GM23338 (cell line): Measurements from ENCODE around the gene VGLL2. TPM values are rescaled to one million over a fixed set of nuclear protein-coding genes. Genes with fewer than 3 reads are reported as not detected.

Experiments
- ATAC-seq: fragments of 200-7000 bp; cut with Tn5 transposase; 3 replicates; pipeline ENCODE4 v1.9.1; 2020
- DNase-seq: peaks from one replicate; pipeline ENCODE4 v3.0.0-alpha.2; 2015; ENCODE audit warnings: low spot score
- H2AFZ ChIP-seq: fragments of 200-600 bp; sonication (generic); 2 replicates; pipeline ENCODE4 v1.8.0; 2016; ENCODE audit warnings: antibody characterized with exemption, mild to moderate bottlenecking, moderate library complexity
- H3F3A ChIP-seq: fragments of 200-600 bp; sonication (generic); replicated peaks from 2 replicates; pipeline ENCODE4 v1.8.0; 2017; ENCODE audit warnings: antibody characterized with exemption, mixed run types, low read depth
- H3K27ac ChIP-seq: fragments of 200-600 bp; sonication (generic); 2 replicates; pipeline ENCODE4 v1.6.1; 2016; ENCODE audit warnings: low read depth
- H3K27me3 ChIP-seq: fragments of 200-600 bp; sonication (generic); 2 replicates; pipeline ENCODE4 v1.8.0; 2016; ENCODE audit warnings: mild to moderate bottlenecking, mixed run types, moderate library complexity; ENCODE audit not compliant: insufficient read depth
- H3K36me3 ChIP-seq: fragments of 200-600 bp; sonication (generic); 2 replicates; pipeline ENCODE4 v1.8.0; 2016; ENCODE audit warnings: mild to moderate bottlenecking; ENCODE audit not compliant: insufficient read depth
- H3K4me1 ChIP-seq: fragments of 200-600 bp; sonication (generic); 2 replicates; pipeline ENCODE4 v1.8.0; 2016; ENCODE audit warnings: mild to moderate bottlenecking, moderate library complexity; ENCODE audit not compliant: insufficient read depth
- H3K4me2 ChIP-seq: fragments of 200-600 bp; sonication (generic); 2 replicates; pipeline ENCODE4 v1.7.1; 2017; ENCODE audit warnings: mixed run types
- H3K4me3 ChIP-seq: fragments of 200-600 bp; sonication (generic); 2 replicates; pipeline ENCODE4 v1.6.1; 2016; ENCODE audit warnings: mixed run types
- H3K79me2 ChIP-seq: fragments of 200-600 bp; sonication (generic); replicated peaks from 2 replicates; pipeline ENCODE4 v1.8.0; 2017; ENCODE audit warnings: mild to moderate bottlenecking; ENCODE audit not compliant: insufficient read depth
- H3K9me2 ChIP-seq: fragments of 200-600 bp; sonication (generic); 2 replicates; pipeline ENCODE4 v1.8.0; 2017; ENCODE audit not compliant: insufficient read depth
- H4K20me1 ChIP-seq: fragments of 200-600 bp; sonication (generic); replicated peaks from 2 replicates; pipeline ENCODE4 v1.8.0; 2017; ENCODE audit warnings: mild to moderate bottlenecking; ENCODE audit not compliant: insufficient read depth
- H3K27ac Mint-ChIP-seq: 2 replicates; pipeline ENCODE4 v1.8.0; 2020; ENCODE audit warnings: inconsistent platforms, mild to moderate bottlenecking, moderate library complexity, mixed read lengths
- H3K27me3 Mint-ChIP-seq: 3 replicates; pipeline ENCODE4 v1.8.0; 2022; ENCODE audit warnings: low read depth, mild to moderate bottlenecking, moderate library complexity, mixed read lengths, inconsistent platforms; ENCODE audit not compliant: insufficient read depth, poor library complexity
- H3K36me3 Mint-ChIP-seq: 3 replicates; pipeline ENCODE4 v1.8.0; 2021; ENCODE audit warnings: low read depth, mild to moderate bottlenecking, inconsistent platforms, moderate library complexity, mixed read lengths
- H3K4me1 Mint-ChIP-seq: 3 replicates; pipeline ENCODE4 v1.8.0; 2020; ENCODE audit warnings: mild to moderate bottlenecking, inconsistent platforms, mixed read lengths
- H3K4me3 Mint-ChIP-seq: 3 replicates; pipeline ENCODE4 v1.8.0; 2021; ENCODE audit warnings: moderate library complexity, mild to moderate bottlenecking, inconsistent platforms, mixed read lengths
- H3K9me3 Mint-ChIP-seq: 3 replicates; pipeline ENCODE4 v1.8.0; 2020; ENCODE audit warnings: moderate library complexity, mild to moderate bottlenecking, inconsistent platforms, mixed read lengths
- CREB1 ChIP-seq: fragments of 250-450 bp; sonication (Bioruptor Pico); IDR thresholded peaks from 2 replicates; pipeline ENCODE4 v1.5.0; 2020; ENCODE audit warnings: low read depth, mild to moderate bottlenecking, moderate library complexity
- CTCF ChIP-seq, 2 experiments: fragments of 200-600 bp in 1 of 2; sonication (generic) in 1 of 2; conservative IDR thresholded peaks; 2 replicates each; pipeline versions ENCODE4 v1.5.1 to v1.6.1; 2016 to 2017; ENCODE audit warnings: antibody characterized with exemption in 2 of 2, low read depth in 2 of 2, mild to moderate bottlenecking in 2 of 2, moderate library complexity in 1 of 2
- EZH2 ChIP-seq: fragments of 200-600 bp; sonication (generic); IDR thresholded peaks from one replicate; pipeline ENCODE4 v1.8.0; 2017; ENCODE audit warnings: antibody characterized with exemption, mild to moderate bottlenecking, low read depth; ENCODE audit not compliant: unreplicated experiment
- EZH2phosphoT487 ChIP-seq: fragments of 200-600 bp; sonication (generic); IDR thresholded peaks from one replicate; pipeline ENCODE4 v1.8.1; 2018; ENCODE audit warnings: antibody characterized with exemption; ENCODE audit not compliant: unreplicated experiment
- JUNB ChIP-seq: IDR thresholded peaks from one replicate; pipeline ENCODE4 v1.6.1; 2016; ENCODE audit warnings: antibody characterized with exemption; ENCODE audit not compliant: unreplicated experiment
- NANOG ChIP-seq: IDR thresholded peaks from 2 replicates; pipeline ENCODE4 v1.6.1; 2016; ENCODE audit warnings: antibody characterized with exemption, borderline replicate concordance
- POLR2AphosphoS5 ChIP-seq: IDR thresholded peaks from 2 replicates; pipeline ENCODE4 v1.6.1; 2016; ENCODE audit warnings: antibody characterized with exemption, low read depth
- REST ChIP-seq: IDR thresholded peaks from one replicate; pipeline ENCODE4 v1.6.1; 2018; ENCODE audit warnings: antibody characterized with exemption; ENCODE audit not compliant: unreplicated experiment
- STAT1 ChIP-seq: IDR thresholded peaks from one replicate; pipeline ENCODE4 v1.6.1; 2016; ENCODE audit warnings: antibody characterized with exemption; ENCODE audit not compliant: unreplicated experiment
- ZNF114 ChIP-seq: fragments of 250-450 bp; sonication (Bioruptor Pico); IDR thresholded peaks from 2 replicates; pipeline ENCODE4 v1.5.0; 2020; ENCODE audit warnings: mild to moderate bottlenecking, moderate library complexity
- ZNF331 ChIP-seq: fragments of 250-450 bp; sonication (Bioruptor Pico); IDR thresholded peaks from 2 replicates; pipeline ENCODE4 v1.5.0; 2020; ENCODE audit warnings: low read depth, mild to moderate bottlenecking, moderate library complexity
- polyA plus RNA-seq: library from polyadenylated mRNA; unstranded; fragments of >200 nt; fragmentation: Nextera tagmentation; extraction: Ambion mirVana; gene quantifications from 2 replicates; pipeline ENCODE4 v1.2.1, GENCODE V29; 2016
- total RNA-seq: library from RNA; depleted of rRNA; stranded (reverse); fragments of >200 nt; shearing (Covaris generic); gene quantifications from 2 replicates; pipeline ENCODE4 v1.2.3, GENCODE V29; 2014
- TF ChIP-seq, protein P1 (sequence below): IDR thresholded peaks from 2 replicates; pipeline ENCODE4 v1.6.1; 2016; ENCODE audit warnings: antibody characterized with exemption
- TF ChIP-seq, protein P2 (sequence below): fragments of 250-450 bp; sonication (Bioruptor Pico); IDR thresholded peaks from 2 replicates; pipeline ENCODE4 v1.5.0; 2020; ENCODE audit warnings: mild to moderate bottlenecking, moderate library complexity

Gene VGLL2
- total and polyA plus RNA-seq, 2 experiments from 2014 or later = not detected

DNA sequence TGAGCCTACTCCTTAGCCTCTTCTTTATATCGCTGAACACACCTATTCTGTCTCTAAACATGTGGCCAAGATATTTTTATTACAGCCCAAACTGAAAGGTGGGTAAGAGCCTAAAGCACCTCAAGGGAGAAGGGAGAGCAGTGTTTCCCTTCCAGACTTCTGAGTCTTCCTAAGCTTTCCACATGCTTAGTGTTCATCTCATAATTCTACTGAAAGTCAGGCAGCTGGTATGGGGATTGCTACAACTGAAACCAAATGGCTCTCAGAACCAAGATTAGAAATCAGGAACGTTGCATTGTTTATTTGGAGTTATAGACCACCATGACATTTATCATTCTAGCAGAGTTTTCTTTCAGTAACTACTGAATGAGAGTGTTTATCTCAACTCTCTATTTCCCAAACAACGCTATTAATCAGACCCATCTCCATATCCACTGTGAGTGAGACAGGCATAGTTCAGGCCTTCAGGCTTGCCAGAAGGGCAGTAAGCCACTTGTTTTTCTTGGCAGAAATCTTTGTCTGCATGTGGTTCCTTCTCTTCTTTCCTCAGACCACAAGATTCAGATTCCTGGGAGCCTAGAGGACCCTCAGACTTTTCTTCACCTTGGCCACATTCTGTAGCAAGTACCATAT is 22.8 kb downstream of the VGLL2 start:
- Histone ChIP-seq H3K27ac (no peak overlapping the region), H4K20me1 (no peaks in the 10 kb centered on the region), H3K4me3 (no peak overlapping the region), H2AFZ (no peak overlapping the region), H3K36me3 (no peaks in the 10 kb centered on the region), H3K27me3 (no peaks in the 10 kb centered on the region), H3K4me2 (no peak overlapping the region), H3K9me2 (no peaks in the 10 kb centered on the region), H3F3A (no peaks in the 10 kb centered on the region), H3K4me1 (no peaks in the 10 kb centered on the region; the same call in 1 of the 2 replicates), H3K79me2 (no peaks in the 10 kb centered on the region)
- no peaks in the 10 kb centered on the region for H3K9me3 Mint-ChIP-seq
- peaks cover 2% of the 10 kb centered on the region for H3K27me3 Mint-ChIP-seq
- DNase-seq = no peak
- no peaks in the 10 kb centered on the region for H3K36me3 Mint-ChIP-seq
- TF ChIP-seq CREB1 (no peak), EZH2phosphoT487 (no peak), JUNB (no peak), NANOG (no peak), ZNF114 (CRISPR knock-in tag) (no peak), ZNF331 (no peak), POLR2AphosphoS5 (no peak), REST (no peak), STAT1 (no peak), EZH2 (no peak), CTCF (conservative IDR thresholded peaks at IDR 0.05; ENCODE audit: low read depth in 2 of 2) (no peak)
- TF ChIP-seq, protein P1, sequence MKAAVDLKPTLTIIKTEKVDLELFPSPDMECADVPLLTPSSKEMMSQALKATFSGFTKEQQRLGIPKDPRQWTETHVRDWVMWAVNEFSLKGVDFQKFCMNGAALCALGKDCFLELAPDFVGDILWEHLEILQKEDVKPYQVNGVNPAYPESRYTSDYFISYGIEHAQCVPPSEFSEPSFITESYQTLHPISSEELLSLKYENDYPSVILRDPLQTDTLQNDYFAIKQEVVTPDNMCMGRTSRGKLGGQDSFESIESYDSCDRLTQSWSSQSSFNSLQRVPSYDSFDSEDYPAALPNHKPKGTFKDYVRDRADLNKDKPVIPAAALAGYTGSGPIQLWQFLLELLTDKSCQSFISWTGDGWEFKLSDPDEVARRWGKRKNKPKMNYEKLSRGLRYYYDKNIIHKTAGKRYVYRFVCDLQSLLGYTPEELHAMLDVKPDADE = no peak
- TF ChIP-seq, protein P2, sequence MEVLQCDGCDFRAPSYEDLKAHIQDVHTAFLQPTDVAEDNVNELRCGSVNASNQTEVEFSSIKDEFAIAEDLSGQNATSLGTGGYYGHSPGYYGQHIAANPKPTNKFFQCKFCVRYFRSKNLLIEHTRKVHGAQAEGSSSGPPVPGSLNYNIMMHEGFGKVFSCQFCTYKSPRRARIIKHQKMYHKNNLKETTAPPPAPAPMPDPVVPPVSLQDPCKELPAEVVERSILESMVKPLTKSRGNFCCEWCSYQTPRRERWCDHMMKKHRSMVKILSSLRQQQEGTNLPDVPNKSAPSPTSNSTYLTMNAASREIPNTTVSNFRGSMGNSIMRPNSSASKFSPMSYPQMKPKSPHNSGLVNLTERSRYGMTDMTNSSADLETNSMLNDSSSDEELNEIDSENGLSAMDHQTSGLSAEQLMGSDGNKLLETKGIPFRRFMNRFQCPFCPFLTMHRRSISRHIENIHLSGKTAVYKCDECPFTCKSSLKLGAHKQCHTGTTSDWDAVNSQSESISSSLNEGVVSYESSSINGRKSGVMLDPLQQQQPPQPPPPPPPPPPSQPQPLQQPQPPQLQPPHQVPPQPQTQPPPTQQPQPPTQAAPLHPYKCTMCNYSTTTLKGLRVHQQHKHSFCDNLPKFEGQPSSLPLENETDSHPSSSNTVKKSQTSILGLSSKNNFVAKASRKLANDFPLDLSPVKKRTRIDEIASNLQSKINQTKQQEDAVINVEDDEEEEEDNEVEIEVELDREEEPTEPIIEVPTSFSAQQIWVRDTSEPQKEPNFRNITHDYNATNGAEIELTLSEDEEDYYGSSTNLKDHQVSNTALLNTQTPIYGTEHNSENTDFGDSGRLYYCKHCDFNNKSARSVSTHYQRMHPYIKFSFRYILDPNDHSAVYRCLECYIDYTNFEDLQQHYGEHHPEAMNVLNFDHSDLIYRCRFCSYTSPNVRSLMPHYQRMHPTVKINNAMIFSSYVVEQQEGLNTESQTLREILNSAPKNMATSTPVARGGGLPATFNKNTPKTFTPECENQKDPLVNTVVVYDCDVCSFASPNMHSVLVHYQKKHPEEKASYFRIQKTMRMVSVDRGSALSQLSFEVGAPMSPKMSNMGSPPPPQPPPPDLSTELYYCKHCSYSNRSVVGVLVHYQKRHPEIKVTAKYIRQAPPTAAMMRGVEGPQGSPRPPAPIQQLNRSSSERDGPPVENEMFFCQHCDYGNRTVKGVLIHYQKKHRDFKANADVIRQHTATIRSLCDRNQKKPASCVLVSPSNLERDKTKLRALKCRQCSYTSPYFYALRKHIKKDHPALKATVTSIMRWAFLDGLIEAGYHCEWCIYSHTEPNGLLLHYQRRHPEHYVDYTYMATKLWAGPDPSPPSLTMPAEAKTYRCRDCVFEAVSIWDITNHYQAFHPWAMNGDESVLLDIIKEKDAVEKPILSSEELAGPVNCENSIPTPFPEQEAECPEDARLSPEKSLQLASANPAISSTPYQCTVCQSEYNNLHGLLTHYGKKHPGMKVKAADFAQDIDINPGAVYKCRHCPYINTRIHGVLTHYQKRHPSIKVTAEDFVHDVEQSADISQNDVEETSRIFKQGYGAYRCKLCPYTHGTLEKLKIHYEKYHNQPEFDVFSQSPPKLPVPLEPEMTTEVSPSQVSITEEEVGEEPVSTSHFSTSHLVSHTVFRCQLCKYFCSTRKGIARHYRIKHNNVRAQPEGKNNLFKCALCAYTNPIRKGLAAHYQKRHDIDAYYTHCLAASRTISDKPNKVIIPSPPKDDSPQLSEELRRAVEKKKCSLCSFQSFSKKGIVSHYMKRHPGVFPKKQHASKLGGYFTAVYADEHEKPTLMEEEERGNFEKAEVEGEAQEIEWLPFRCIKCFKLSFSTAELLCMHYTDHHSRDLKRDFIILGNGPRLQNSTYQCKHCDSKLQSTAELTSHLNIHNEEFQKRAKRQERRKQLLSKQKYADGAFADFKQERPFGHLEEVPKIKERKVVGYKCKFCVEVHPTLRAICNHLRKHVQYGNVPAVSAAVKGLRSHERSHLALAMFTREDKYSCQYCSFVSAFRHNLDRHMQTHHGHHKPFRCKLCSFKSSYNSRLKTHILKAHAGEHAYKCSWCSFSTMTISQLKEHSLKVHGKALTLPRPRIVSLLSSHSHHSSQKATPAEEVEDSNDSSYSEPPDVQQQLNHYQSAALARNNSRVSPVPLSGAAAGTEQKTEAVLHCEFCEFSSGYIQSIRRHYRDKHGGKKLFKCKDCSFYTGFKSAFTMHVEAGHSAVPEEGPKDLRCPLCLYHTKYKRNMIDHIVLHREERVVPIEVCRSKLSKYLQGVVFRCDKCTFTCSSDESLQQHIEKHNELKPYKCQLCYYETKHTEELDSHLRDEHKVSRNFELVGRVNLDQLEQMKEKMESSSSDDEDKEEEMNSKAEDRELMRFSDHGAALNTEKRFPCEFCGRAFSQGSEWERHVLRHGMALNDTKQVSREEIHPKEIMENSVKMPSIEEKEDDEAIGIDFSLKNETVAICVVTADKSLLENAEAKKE = no peak
- peaks cover 2% of the 10 kb centered on the region; the same call in 1 of the 3 replicates for H3K4me1 Mint-ChIP-seq
- ATAC-seq = no peak
- no peak overlapping the region for H3K4me3 Mint-ChIP-seq
- no peak overlapping the region for H3K27ac Mint-ChIP-seq
